ENCODE measurements around the gene MAP1B.

Gene MAP1B

DNA sequence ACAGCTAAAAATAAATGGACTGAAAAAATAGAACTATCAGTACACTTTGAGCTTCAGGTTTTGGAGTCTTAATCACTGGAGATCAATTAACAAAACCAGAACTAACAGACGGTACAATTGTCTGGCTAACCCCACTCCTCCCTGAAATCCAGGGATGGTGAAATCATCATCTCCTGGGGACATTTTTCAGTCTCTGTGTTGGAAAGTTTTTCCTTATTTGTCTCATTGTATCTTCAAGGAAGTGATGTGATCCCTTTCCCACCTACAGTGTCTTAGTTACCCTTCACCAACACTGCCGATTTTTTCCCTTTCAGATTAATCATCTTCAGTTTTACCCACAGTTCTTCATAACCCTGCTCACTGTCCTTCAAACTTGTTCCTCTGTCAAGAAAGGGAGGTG lies 81.9 kb downstream of the MAP1B start:
- no peak overlapping the region for H3K27ac ChIP-seq
- no peak overlapping the region for H3K4me3 ChIP-seq
- no peak for TF ChIP-seq CTCF (IDR thresholded peaks at IDR 0.05)
- no peak for DNase-seq
- no peaks in the 10 kb centered on the region for H3K9me3 ChIP-seq
- peaks cover 0 to 74% (median 32%) of the 10 kb centered on the region in 4 donors for H3K4me1 ChIP-seq
- H3K27me3 ChIP-seq = no peaks in the 10 kb centered on the region
- intact Hi-C loops (cut with DNase I; ENCODE audit: low total_unique reads) = no loop called here
- H3K36me3 ChIP-seq = peaks cover 30 to 66% (median 59%) of the 10 kb centered on the region in 3 donors

GRCh38 chr5:72191404-72191803 lies 84.1 kb downstream of the MAP1B start:
- H3K27me3 ChIP-seq = no peaks in the 10 kb centered on the region
- H3K4me1 ChIP-seq = peaks cover 0 to 55% (median 15%) of the 10 kb centered on the region in 4 donors
- H3K36me3 ChIP-seq = peaks cover 29 to 59% (median 49%) of the 10 kb centered on the region in 3 donors
- intact Hi-C loops (cut with DNase I; ENCODE audit: low total_unique reads) = no loop called here
- H3K9me3 ChIP-seq = no peaks in the 10 kb centered on the region
- peak overlapping the region in 1 of 2 donors; percentile 28 for H3K27ac ChIP-seq
- no peak overlapping the region for H3K4me3 ChIP-seq
- no peak for DNase-seq
- no peak for TF ChIP-seq CTCF (IDR thresholded peaks at IDR 0.05)

DNA sequence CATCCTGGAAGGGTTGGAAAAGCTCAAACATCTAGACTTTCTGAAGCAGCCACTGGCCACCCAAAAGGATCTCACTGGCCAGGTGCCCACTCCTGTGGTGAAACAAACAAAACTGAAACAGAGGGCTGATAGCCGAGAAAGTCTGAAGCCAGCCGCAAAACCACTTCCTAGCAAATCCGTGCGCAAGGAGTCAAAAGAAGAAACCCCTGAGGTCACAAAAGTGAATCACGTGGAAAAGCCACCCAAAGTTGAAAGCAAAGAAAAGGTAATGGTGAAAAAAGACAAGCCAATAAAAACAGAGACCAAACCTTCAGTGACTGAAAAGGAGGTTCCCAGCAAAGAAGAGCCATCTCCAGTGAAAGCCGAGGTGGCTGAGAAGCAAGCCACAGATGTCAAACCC lies 87.6 kb downstream of the MAP1B start:
- intact Hi-C loops (cut with DNase I; ENCODE audit: low total_unique reads) = no loop called here
- H3K9me3 ChIP-seq = no peaks in the 10 kb centered on the region
- peak overlapping the region; percentile 4 to 7 for H3K27ac ChIP-seq
- H3K4me3 ChIP-seq = no peak overlapping the region
- H3K36me3 ChIP-seq = peaks cover 55 to 66% (median 65%) of the 10 kb centered on the region in 3 donors
- no peak for TF ChIP-seq CTCF (IDR thresholded peaks at IDR 0.05)
- DNase-seq = no peak
- H3K4me1 ChIP-seq = peaks cover 0 to 24% (median 4%) of the 10 kb centered on the region in 4 donors
- no peaks in the 10 kb centered on the region for H3K27me3 ChIP-seq

- H3K27ac ChIP-seq = peak overlapping the region; percentile 4 to 33
- H3K9me3 ChIP-seq = no peaks in the 10 kb centered on the region
- H3K4me1 ChIP-seq = peaks cover 0 to 28% (median 4%) of the 10 kb centered on the region in 4 donors
- no peaks in the 10 kb centered on the region for H3K27me3 ChIP-seq
- peaks cover 62 to 71% (median 67%) of the 10 kb centered on the region in 3 donors for H3K36me3 ChIP-seq
- intact Hi-C loops (cut with DNase I; ENCODE audit: low total_unique reads) = no loop called here
- no peak for DNase-seq
- TF ChIP-seq CTCF (IDR thresholded peaks at IDR 0.05) = no peak
- H3K4me3 ChIP-seq = no peak overlapping the region
Measured at GRCh38 chr5:72195581-72195980, 88.3 kb downstream of the MAP1B start.

- peaks cover 66 to 75% (median 71%) of the 10 kb centered on the region in 3 donors for H3K36me3 ChIP-seq
- no peaks in the 10 kb centered on the region for H3K27me3 ChIP-seq
- peak overlapping the region in 1 of 2 donors; percentile 3 for H3K27ac ChIP-seq
- no peaks in the 10 kb centered on the region for H3K9me3 ChIP-seq
- no peak for TF ChIP-seq CTCF (IDR thresholded peaks at IDR 0.05)
- peaks cover 0 to 21% (median 0%) of the 10 kb centered on the region in 4 donors for H3K4me1 ChIP-seq
- peak in 1 of 2 donors; percentile 57 for DNase-seq
- intact Hi-C loops (cut with DNase I; ENCODE audit: low total_unique reads) = no loop called here
- no peak overlapping the region for H3K4me3 ChIP-seq
Measured at GRCh38 chr5:72197393-72197792, 90.1 kb downstream of the MAP1B start.

- Histone ChIP-seq H3K9me3 (no peaks in the 10 kb centered on the region), H3K36me3 (peaks cover 70 to 85% (median 71%) of the 10 kb centered on the region in 3 donors), H3K27me3 (no peaks in the 10 kb centered on the region), H3K27ac (no peak overlapping the region), H3K4me1 (peaks cover 0 to 14% (median 0%) of the 10 kb centered on the region in 4 donors), H3K4me3 (no peak overlapping the region)
- DNase-seq = no peak
- TF ChIP-seq CTCF (IDR thresholded peaks at IDR 0.05) = no peak
- intact Hi-C loops (cut with DNase I; ENCODE audit: low total_unique reads) = no loop called here
Measured at GRCh38 chr5:72199681-72200080, 92.4 kb downstream of the MAP1B start.
